Esophagus (tissue), 2 donors: Measurements from ENCODE around the gene RAG2. TPM values are rescaled to one million over a fixed set of nuclear protein-coding genes. Genes with fewer than 3 reads are reported as not detected.

Source experiments
- H3K27ac ChIP-seq, 2 donors: one replicate each; pipeline ENCODE4 v1.5.1; 2013; ENCODE audit warnings: low read depth in 2 of 2, mild to moderate bottlenecking in 2 of 2, inconsistent platforms in 1 of 2, low read length in 1 of 2, moderate library complexity in 1 of 2
- H3K27me3 ChIP-seq, 2 donors: one replicate each; pipeline ENCODE4 v1.6.1; 2013; ENCODE audit warnings: low read length in 2 of 2, control low read depth in 1 of 2, mild to moderate bottlenecking in 1 of 2; ENCODE audit not compliant: insufficient read depth in 2 of 2, control insufficient read depth in 1 of 2
- H3K36me3 ChIP-seq, 2 donors: one replicate each; pipeline ENCODE4 v1.6.1; 2013; ENCODE audit warnings: low read length in 1 of 2; ENCODE audit not compliant: control insufficient read depth in 2 of 2, insufficient read depth in 2 of 2
- H3K4me1 ChIP-seq, 2 donors: one replicate each; pipeline ENCODE4 v1.6.1; 2013; ENCODE audit warnings: low read length in 1 of 2; ENCODE audit not compliant: control insufficient read depth in 2 of 2, insufficient read depth in 2 of 2
- H3K4me3 ChIP-seq, 2 donors: one replicate each; pipeline ENCODE4 v1.5.1; 2013; ENCODE audit warnings: low read length in 2 of 2, mild to moderate bottlenecking in 2 of 2, low read depth in 1 of 2, moderate library complexity in 1 of 2
- H3K9me3 ChIP-seq, 2 donors: one replicate each; pipeline ENCODE4 v1.6.1; 2013; ENCODE audit warnings: mild to moderate bottlenecking in 2 of 2, low read depth in 1 of 2, low read length in 1 of 2, moderate library complexity in 1 of 2; ENCODE audit not compliant: control insufficient read depth in 2 of 2, insufficient read depth in 1 of 2
- WGBS, 2 donors: extraction: QIAGEN DNeasy Blood & Tissue Kit; methylation state at CpG; one replicate each; pipeline ENCODE4 v1.1.7; 2013; 5-methylcytosine and 5-hydroxymethylcytosine counted together
- polyA plus RNA-seq, 2 donors: library from polyadenylated mRNA; stranded (reverse); fragments of 200-250 nt; gene quantifications; one replicate each; pipeline ENCODE4 v1.2.3, GENCODE V29; 2013
- donor health status: healthy with polysubstance abuse.
- donor health status: Bipolar disorder and iron deficiency.

Gene RAG2
- polyA plus RNA-seq, 2 donors: not detected

- no peaks in the 10 kb centered on the region for H3K4me1 ChIP-seq
- no peaks in the 10 kb centered on the region for H3K27me3 ChIP-seq
- no peaks in the 10 kb centered on the region for H3K9me3 ChIP-seq
- H3K36me3 ChIP-seq: no peaks in the 10 kb centered on the region
- WGBS, 2 donors: 76 to 80% methylated on average over 3 of the region's 3 CpGs
- no peak overlapping the region for H3K4me3 ChIP-seq
- no peak overlapping the region for H3K27ac ChIP-seq
Measured at GRCh38 chr11:36622431-36623136, 24.5 kb upstream of the RAG2 start.

- no peaks in the 10 kb centered on the region for H3K27me3 ChIP-seq
- no peaks in the 10 kb centered on the region for H3K9me3 ChIP-seq
- no peaks in the 10 kb centered on the region for H3K36me3 ChIP-seq
- no peaks in the 10 kb centered on the region for H3K4me1 ChIP-seq
- no peak overlapping the region for H3K4me3 ChIP-seq
- H3K27ac ChIP-seq: no peak overlapping the region
Measured at GRCh38 chr11:36620246-36620645, 22.2 kb upstream of the RAG2 start.

- H3K4me3 ChIP-seq: no peak overlapping the region
- WGBS, 2 donors: 32 to 44% methylated on average over 5 of the region's 5 CpGs
- no peaks in the 10 kb centered on the region for H3K9me3 ChIP-seq
- no peak overlapping the region for H3K27ac ChIP-seq
- H3K27me3 ChIP-seq: no peaks in the 10 kb centered on the region
- H3K36me3 ChIP-seq: no peaks in the 10 kb centered on the region
- H3K4me1 ChIP-seq: no peaks in the 10 kb centered on the region
Measured at GRCh38 chr11:36619502-36619901, 21.5 kb upstream of the RAG2 start.

GRCh38 chr11:36618363-36619047, 20.5 kb upstream of the RAG2 start:
- no peaks in the 10 kb centered on the region for H3K9me3 ChIP-seq

GRCh38 chr11:36617543-36618362, 19.7 kb upstream of the RAG2 start:
- no peaks in the 10 kb centered on the region for H3K9me3 ChIP-seq
- WGBS, 2 donors: 87 to 89% methylated on average over 6 of the region's 6 CpGs
- H3K36me3 ChIP-seq: no peaks in the 10 kb centered on the region
- H3K4me3 ChIP-seq: no peak overlapping the region
- H3K27ac ChIP-seq: no peak overlapping the region
- H3K4me1 ChIP-seq: no peaks in the 10 kb centered on the region
- no peaks in the 10 kb centered on the region for H3K27me3 ChIP-seq

More at GRCh38 chr11:36618363-36619047, 20.5 kb upstream of the RAG2 start:
- H3K27me3 ChIP-seq: no peaks in the 10 kb centered on the region
- H3K36me3 ChIP-seq: no peaks in the 10 kb centered on the region
- no peak overlapping the region for H3K27ac ChIP-seq
- H3K4me1 ChIP-seq: no peaks in the 10 kb centered on the region
- 69 to 82% methylated on average over 3 of the region's 3 CpGs for WGBS, 2 donors
- H3K4me3 ChIP-seq: no peak overlapping the region

GRCh38 chr11:36615826-36616225, 17.8 kb upstream of the RAG2 start:
- Histone ChIP-seq H3K4me1 (no peaks in the 10 kb centered on the region), H3K4me3 (no peak overlapping the region), H3K27me3 (no peaks in the 10 kb centered on the region), H3K9me3 (no peaks in the 10 kb centered on the region), H3K27ac (no peak overlapping the region), H3K36me3 (no peaks in the 10 kb centered on the region)
- 83 to 84% methylated on average over 3 of the region's 3 CpGs for WGBS, 2 donors

- Histone ChIP-seq H3K36me3 (no peaks in the 10 kb centered on the region), H3K9me3 (no peaks in the 10 kb centered on the region), H3K27ac (no peak overlapping the region), H3K4me1 (no peaks in the 10 kb centered on the region), H3K27me3 (no peaks in the 10 kb centered on the region), H3K4me3 (no peak overlapping the region)
- WGBS, 2 donors: 49 to 69% methylated on average over 2 of the region's 2 CpGs
Measured at GRCh38 chr11:36609383-36609782, 11.3 kb upstream of the RAG2 start.

- Histone ChIP-seq H3K4me3 (no peak overlapping the region), H3K27me3 (no peaks in the 10 kb centered on the region), H3K36me3 (no peaks in the 10 kb centered on the region), H3K9me3 (no peaks in the 10 kb centered on the region), H3K27ac (no peak overlapping the region), H3K4me1 (no peaks in the 10 kb centered on the region)
- 75 to 76% methylated on average over 1 of the region's 1 CpG for WGBS, 2 donors
Measured at GRCh38 chr11:36608491-36609199, 10.6 kb upstream of the RAG2 start.
